NCI-H1092 treated with DMSO at 0.1 percent for 48 hours (cell line): ENCODE results near the gene UBASH3A.
A peak's percentile ranks its signal among the peaks of the same experiment; 100 is the strongest.
"Not testable (repeated sequence)": the region's sequence is repeated elsewhere in the genome, so short reads cannot be mapped to it uniquely, and the experiment has no call there.

ENCODE experiments used
- DNase-seq: peaks from one replicate; lab custom pipeline; 2025; lab: John Stamatoyannopoulos, UW

The UBASH3A gene

DNA sequence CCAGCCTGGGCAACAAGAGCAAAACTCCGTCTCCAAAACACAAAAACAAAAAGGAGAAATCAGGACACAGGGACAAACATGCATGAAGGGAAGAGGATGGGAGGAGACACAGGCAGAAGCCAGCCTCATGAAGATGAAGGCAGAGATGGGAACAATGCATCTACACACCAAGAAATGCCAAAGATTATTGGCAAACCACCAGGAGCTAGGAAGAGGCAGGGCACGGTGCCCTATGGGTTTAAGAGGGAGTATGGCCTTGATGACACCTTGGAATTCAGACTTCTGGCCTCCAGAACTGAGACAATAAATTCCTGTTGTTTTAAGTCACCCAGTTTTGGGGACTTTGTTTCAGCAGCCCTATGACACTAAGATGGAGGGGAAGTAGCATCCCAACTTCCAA, 13.0 kb upstream of the UBASH3A start:
- no peak for DNase-seq

DNA sequence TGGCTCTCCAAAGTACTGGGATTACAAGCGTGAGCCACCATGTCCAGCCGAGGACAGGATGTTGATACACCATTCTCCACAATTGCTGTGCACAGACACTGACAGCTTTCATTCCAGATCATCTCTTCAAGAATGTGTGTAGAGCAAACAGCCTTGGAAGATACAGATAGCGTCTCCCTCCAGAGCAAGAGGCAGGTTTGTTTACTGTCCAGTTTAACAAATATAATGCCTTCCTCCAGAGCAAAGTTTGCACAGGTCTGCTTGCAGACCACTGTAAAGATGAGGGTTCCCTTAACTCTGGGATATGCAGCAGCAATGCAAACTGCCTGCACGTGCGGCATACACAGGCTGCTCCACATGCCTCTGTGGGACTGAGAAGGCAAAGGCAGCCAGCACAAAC, 12.4 kb upstream of the UBASH3A start:
- no peak for DNase-seq

DNA sequence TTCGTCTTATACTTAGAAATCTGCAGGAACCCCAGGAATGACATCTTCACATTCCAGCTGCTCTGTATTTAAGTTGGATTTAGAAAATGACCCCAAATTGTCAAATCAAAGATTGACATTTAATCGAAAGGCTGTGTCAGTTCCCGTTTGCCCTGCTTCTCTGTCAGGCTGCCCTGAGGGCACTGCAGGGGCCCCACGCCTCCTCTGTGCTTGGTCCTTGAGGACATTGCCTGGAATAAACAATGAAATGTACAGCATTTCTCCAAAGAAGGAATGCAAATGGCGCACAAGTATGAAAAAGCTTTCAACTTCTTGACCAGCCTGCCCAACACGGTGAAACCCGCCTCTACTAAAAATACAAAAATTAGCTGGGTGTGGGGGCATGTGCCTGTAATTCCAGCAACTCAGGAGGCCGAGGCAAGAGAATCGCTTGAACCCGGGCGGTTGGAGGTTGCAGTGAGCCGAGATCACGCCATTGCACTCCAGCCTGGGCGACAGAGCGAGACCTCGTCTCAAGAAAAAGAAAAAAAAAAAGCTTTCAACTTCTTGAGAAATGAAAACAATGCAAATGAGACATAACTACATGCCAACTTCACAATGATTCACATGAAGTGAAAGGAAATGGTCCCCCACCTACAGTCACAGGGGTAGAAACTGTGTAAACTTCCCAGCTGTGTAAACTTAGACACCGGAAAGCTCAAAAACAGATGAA, 10.8 kb upstream of the UBASH3A start:
- DNase-seq = no peak

DNA sequence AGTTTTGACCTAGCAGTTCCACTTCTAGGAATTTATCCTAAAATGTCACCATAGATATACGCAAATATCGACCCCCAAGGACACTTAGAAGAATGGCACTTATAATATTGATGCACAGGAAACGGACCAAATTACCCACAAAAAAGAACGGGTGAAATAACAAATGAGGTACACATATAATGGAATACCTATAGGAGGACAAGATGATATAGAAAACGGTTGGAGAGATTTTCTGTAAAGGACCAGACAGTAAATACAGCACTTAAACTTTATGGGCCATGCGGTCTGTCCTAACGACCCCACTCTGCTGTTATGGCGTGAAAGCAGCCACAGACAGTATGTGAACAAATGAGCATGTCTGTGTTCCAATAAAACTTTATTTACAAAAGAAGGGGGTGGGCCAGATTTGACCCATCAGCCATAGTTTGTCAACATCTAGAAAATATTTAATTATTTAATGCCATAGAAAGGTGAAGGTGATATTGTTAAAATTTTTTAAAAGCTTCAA, 10.2 kb upstream of the UBASH3A start:
- DNase-seq = no peak

DNA sequence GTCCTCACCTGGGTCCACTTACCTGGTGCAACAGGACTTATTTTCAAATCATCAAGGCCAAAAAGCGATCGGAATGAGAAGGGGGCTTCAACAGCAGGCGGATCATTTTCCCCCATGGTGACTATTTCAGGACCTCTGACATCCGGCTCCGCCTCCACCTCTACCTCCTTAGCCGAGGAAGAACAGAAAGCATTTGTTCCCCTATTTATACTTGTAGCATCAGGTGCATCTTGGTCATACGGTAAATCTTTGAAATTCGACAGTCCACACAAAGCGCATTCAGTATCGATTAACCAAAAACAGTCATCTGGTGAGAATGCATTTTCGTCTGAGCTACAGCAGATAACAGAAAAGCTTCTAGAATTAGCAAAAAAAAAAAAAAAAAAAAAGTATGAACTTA, 8.4 kb upstream of the UBASH3A start:
- DNase-seq = no peak

DNA sequence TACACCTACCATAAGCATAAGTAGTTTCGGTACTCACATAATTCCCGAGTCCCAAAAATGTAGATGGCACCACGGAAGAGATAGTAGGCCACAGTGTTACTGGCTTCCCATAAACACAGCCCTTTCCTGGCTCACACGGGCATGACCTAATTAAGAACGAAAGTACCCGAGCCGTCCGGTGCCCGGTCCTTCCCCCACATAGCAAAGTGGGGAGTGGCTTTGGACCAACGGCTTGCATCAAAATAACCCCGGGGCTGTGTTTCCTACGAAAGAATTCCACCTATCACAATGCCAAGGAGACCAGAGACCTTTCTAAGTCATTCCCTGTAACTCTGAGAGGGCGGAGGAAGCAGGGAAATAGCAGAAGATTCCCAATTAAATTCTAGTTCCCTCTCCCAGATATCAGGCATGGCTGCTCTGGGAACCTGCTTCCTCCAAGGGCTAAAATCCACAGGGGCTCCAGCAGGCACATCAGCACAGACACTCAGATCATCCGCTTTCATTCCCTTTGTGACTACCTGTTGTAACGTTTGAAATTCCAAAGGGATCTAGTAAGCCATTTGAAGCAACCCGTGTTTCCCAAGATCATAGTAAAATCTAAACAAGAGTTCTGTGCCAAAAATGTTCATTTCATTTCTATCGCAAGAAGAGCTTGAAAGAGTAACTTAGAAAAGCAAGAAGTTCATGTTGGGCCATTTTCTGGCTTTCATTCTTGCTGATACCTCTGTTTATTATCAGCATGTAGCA, 7.6 kb upstream of the UBASH3A start, which contains the start of gene TMPRSS3:
TSS of gene TMPRSS3 (minus strand) at position 148 of the 747 bp plus-strand sequence. CDS start 635 bp downstream, outside the sequence.
- no peak for DNase-seq

DNA sequence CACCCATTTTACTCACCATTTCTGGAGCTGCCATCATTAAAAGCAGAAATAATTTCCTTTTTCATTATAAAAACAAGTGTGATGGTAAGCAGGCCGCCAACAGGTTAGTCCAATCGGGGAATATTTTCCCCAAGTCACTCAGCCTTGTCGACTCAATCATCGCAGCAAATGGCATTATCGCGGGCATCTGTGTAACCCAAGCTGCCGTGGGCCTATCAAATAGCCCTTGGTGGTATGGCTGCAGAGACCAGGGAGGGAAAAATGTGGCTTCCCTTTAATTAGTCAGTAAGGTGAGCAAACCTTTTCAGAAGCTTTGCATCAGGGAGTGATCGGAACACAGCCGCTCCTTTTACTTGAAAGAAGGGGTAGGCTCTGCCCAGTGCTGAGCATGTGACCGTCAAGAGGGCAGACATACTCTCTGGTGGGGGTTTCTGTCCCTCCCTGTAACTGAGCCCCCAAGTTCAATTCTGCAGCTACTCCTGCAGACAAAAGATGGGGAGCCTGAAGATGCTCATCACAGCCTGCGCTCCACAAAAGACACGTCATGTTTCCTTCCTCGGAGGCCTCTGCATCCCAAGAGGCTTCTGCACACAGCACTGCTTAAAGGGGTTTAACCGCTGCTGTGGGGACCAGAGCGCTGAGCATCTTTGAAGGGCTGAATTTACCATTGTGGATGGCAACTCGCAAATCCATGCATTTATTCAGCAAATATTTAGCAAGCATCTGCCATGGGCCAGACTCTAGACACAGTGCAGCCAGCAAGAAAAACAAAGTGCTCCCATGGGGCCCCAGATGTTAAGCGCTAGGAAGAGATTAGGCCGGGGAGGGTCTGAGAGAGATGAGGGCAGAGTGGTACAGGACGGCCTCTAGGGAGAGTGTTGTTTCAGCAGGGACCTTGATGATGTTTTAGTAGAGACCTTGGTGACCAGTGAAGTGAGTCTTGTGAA, 6.6 kb upstream of the UBASH3A start:
- DNase-seq = no peak

DNA sequence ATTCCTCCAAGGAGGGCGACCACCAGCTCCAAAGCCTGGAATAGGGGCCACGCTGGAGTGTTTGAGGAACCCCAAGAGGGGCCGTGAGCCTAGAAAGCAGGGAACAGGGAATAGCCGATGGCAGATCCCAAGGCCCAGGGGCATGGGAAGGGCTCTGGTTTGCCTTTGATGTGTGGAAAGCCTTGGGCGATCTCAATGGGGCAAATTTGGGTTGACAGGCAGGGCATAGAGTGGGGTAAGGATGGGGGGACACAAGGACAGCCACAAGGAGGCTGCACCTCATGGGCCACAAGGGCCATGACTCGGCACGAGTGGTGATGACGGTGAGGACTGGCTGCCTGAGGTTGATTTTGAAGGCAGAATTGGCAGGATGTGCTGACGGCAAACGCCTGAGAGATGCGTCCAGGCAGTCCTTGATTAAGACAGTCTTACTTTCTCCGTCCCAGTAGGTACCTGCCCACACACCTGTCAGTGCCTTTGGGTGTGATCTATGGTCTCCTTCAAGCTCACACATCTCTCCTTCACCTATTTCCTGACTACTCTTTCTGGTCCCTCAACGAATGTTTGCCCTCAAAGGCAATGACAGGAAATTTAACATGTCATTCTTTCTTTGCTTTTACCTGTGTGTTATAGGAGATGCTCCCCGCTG, 5.8 kb upstream of the UBASH3A start:
- DNase-seq = no peak

DNA sequence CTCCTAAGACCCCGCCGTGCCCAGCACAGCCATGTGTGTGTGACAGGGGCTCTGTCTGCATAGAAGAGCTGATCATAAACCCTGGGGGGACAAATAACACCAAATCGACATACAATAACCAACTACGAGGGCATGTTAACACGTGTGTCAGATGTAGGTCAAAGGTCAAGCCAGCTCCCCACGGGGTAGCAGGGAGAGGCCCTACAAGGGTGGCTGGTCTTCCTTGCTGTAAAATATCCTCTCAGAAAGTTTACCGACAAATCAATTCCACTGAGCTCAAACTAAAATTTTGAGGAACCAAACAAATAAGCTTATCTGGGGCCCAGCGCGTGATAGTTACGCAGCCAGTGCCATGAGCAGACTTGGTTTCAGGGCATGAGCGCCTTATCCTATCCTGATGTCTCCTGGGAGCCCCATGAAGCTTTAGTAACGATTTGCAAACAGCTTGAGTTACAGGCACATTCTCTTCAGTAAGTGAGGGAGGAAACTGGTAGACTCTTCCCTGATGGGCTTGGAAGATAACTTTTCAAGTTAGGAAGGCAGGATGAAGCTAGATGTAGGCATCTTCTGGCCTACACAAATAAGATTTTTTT, 5.2 kb upstream of the UBASH3A start:
- DNase-seq = no peak

DNA sequence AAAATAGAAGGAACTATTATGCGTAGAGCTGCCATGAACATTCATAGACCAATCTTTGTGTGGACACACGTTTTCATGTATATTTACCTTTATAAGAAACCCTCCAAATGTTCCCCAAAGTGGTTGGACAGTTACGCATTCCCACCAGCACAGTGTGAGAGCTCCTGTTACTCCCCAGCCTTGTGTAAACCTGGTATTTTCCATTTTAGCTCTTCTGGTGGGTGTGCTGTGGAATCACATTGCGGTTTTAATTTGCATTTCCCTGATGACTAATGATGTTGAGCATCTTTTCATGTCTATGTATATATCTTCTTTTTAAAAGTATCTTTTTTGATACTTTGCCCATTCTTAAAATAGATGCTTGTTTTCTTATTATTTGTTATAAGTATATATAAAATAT, 3.2 kb upstream of the UBASH3A start:
- DNase-seq = no peak

DNA sequence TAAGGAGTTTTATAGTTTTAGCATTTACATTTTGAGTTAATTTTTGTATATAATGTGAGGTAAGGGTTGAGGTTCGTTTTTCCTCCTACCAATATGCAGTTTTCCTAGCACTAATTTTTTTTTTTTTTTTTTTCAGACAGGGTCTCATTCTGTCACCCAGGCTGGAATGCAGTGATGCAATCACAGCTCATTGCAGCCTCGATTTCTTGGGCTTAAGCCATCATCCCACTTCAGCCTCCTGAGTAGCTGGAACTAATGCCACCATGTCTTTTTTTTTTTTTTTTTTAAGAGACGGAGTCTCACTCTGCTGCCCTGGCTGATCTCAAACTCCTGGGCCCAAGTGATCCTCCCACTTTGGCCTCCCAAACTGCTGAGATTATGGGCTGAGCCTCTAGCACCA, 2.5 kb upstream of the UBASH3A start:
- no peak for DNase-seq

DNA sequence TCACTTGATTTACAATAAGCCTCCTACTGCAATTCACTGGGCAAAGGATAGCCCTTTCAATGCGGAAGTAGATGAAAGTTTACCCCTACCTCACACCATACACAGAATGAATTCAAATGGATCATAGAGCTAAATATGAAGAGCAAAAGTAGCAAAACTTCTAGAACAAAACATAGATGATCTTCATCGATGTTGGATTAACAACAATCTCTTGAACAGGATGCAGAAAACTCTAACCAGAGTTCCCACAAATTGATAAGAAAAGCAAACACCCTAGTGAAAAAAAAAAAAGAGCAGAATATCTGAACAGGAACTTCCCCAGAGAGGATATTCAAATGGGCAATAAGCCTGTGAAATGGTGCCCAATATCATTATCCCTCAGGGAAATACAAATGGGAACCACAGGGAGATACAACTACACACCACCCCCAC, 1.9 kb upstream of the UBASH3A start:
- no peak for DNase-seq

DNA sequence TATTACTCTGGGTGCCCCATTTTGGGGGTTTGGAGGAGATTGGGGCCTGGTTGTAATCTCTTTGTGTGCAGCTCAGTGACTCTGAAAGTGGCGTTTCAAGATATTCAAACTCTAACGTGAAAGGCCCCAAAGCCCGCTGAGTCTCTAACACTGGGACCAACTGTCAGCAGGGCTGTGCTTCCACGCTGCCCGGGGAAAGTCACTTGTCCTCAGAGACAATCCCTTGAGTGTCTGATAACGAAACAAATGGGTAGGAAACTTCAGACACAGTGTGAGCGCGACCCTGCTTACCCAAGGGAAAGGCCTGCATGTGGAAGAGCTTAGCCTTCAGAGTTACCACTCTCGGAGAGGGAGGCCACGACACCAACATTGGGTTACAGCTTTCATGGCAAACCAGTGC, 837 bp downstream of the UBASH3A start:
- DNase-seq = no peak

DNA sequence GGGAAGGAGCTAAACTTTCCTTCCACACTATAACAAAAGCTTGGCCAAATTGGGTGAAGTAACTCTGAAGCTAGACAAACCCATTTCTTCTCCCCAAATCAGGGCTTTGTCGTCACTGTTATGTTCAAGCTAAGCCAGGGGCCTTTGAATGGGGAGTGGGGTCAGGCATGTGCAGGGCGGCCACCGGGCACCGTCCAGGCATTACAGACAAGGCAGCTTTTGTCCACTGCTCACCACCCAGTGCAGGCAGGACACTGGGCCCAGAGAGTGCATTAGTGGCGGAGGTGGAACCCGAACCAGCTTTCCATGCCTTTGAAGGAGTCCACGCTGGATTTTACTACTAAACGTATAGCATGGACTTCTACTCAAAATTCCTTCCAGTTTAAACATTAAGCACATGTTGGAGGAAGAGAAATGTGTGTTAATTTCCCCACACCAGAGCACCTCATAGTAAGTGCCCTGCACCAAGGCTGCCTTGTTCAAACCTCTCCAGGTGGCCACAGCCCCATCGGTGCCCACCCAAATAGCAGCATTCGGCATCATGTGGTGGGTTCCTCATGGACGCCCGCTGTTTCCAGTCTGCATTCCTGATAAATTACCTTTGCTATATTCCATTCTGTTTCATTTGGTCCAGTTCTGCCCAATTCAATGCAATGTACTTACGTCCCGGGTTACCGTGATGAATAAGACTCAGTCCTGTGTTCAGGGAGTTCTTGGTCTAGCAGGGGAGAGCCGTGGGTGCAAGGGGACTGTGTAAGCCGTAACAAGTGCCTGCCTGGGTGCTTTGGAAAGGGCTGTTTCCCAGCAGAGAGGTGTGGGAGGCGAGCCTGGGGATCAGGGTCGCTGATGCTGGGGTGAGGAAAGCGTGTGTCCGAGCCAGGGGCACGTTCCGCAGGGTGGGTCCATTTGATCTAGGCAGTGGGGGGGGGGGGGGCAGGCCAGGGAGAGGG, 1.6 kb downstream of the UBASH3A start:
- no peak for DNase-seq

DNA sequence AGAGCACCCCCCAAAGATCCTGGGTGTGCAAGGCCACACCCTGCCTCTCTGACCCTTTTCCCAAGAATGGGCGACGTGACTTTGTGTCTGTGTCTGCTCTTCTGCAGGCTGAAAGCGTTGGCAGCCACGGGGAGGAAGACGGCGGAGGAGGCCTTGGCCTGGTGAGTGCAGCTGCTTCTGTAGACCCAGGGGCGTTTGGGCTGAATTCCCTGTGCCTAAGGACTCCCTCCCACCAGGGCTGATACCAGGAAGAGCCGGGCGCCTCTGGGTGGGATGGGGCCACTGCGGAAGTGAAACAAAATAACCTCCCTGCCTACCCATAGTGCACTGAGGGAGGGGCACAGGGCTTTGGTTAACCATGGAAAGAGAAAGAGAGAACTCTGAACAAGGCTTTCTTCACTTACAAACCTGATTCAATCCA, 2.5 kb downstream of the UBASH3A start:
- DNase-seq = no peak

DNA sequence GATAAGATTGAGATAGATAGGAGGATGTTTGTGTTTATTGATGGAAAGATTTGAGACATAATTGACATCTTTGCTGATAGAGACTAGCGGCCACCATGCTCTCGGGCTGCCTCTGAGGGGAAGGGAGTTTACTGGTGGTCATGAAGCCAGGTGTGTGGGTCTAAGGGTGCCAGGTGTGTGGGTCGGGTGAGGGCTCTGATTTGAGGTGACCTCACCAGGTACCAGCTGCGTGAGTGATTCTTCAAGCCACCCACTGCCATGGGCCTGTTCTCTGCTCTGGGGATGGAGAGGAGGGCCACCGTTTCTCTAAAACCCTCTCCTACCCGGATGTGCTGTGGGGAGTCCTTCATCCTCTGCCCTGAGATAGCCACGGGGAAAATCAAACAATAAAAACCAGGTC, 3.2 kb downstream of the UBASH3A start:
- no peak for DNase-seq

DNA sequence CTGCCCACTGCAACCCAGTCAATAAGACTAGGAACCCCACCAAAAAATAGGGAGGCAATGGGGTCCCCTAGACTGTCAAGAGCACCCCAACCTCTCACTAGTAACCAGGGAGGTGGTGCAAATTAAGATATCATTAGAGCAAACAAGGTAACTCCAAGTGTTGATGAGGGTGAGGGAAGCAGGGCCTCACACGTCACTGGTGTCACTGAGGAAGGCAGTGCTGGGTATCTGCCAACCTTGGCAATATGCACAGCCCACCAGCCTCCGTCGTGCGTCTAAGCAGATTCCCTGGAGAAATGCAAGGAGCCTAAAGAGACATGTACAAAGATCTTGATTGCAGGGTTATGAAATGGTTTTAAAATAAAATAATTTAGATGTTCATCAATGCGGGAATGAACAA, 3.8 kb downstream of the UBASH3A start:
- no peak for DNase-seq

DNA sequence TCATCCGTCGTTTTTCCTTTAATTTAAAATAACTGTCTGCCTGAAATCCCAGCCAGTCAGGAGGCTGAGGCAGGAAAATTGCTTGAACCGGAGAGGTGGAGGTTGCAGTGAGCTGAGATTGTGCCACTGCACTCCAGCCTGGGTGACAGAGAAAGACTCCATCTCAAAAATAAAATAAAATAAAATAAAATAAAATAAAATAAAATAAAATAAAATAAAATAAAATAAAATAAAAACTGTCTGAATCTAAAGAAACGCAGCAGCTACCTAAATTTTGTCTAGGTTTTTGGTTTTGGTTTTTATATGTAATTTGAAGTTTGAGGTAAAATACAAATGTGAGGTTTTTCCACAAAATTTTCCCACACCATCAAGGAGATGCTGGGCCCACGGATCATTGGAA, 5.0 kb downstream of the UBASH3A start:
- not testable (repeated sequence) for DNase-seq

DNA sequence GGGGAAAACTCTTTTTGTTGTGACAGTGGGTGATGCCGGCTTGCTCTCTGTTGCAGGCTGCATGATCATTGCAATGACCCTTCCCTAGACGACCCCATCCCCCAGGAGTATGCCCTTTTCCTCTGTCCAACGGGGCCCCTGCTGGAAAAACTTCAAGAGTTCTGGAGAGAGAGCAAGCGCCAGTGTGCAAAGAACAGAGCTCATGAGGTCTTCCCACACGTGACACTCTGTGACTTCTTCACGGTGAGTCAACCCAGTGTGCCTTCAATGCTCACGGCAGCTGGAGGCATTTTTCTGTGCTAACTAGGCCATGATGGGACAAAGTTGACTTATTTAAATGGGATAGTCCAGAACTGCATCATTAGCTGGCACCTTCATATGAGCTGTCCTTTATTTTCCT, 5.7 kb downstream of the UBASH3A start:
- no peak for DNase-seq

DNA sequence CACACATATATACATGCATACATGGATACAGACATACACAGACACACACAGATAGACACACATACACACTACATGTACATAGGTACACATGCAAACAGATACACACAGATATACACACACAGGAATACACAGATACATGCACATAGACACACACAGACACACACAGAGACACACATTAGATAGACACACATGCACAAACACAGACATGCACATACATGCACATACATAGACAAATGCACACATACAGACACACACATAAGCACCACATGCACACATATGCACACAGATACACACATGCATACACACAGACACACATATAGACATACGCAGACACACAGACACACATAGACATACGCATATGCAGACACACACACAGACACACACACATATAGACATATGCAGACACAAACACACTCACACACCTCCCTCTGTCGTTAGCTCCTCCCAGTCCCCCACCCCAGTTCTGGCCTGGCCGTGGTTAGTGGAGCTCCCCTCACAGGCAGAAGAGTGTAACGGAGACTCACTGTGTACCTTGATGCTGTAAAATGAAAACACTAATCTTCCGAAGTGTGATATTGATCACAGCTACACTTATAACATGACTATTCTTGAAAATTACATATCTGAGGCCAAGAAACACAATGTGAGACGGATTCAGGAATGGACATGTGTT, 7.6 kb downstream of the UBASH3A start:
- peak; percentile 15 for DNase-seq
